Motor neuron (in vitro differentiated cells): Measurements from ENCODE around the gene CEP170B. TPM values are rescaled to one million over a fixed set of nuclear protein-coding genes. Genes with fewer than 3 reads are reported as not detected.

Experiments used
- ATAC-seq, 8 experiments: fragments of 200-7000 bp; cut with Tn5 transposase; replicated peaks in 6 of 8; 2 replicates each; pipeline ENCODE4 v1.8.0; 2021; ENCODE audit warnings: mild to moderate bottlenecking in 8 of 8, moderate library complexity in 8 of 8
- H3K27ac ChIP-seq, 2 donors: fragments of 250-450 bp; sonication (Bioruptor Pico); 2 replicates each; pipeline ENCODE4 v1.9.0; 2021; ENCODE audit warnings: antibody characterized with exemption in 2 of 2, mild to moderate bottlenecking in 2 of 2, moderate library complexity in 1 of 2
- H3K4me1 ChIP-seq, 2 donors: fragments of 250-450 bp; sonication (Bioruptor Pico); replicated peaks in 1 of 2; 2 replicates each; pipeline ENCODE4 v1.6.1; 2021; ENCODE audit warnings: antibody characterized with exemption in 2 of 2, mild to moderate bottlenecking in 2 of 2, moderate library complexity in 1 of 2
- H3K4me3 ChIP-seq, 5 donors: fragments of 250-450 bp; sonication (Bioruptor Pico); 2 replicates each; pipeline ENCODE4 v1.9.0; 2021; ENCODE audit warnings: antibody characterized with exemption in 5 of 5, mild to moderate bottlenecking in 5 of 5, moderate library complexity in 4 of 5
- WGBS, 10 experiments: fragments of 450-650 bp; shearing (Covaris generic); methylation state at CpG; one replicate each; pipeline ENCODE4 v1.0.0; 2022; 5-methylcytosine and 5-hydroxymethylcytosine counted together
- in situ Hi-C, 9 experiments: fragments of 400-800 bp; cut with MboI; loops; one replicate each; pipeline ENCODE4 v1.15.0; 2021; ENCODE audit warnings: low sequenced_read_pairs in 9 of 9, low pct_unique_long_range_greater_than_20kb in 2 of 9; ENCODE audit not compliant: unreplicated experiment in 9 of 9
- total RNA-seq, 8 experiments: library from RNA; unstranded; fragments of 300-600 nt; gene quantifications; 2 replicates each; pipeline versions ENCODE4 v1.2.3 to v1.2.4, GENCODE V29; 2022

CEP170B gene
- total RNA-seq, 8 experiments from 2014 or later = 6.3 to 18.4 (median 9.6) TPM

GRCh38 chr14:104866451-104867370 is 1.6 kb downstream of the CEP170B start:
- ATAC-seq = no peak
- peaks cover 8 to 9% of the 10 kb centered on the region in 2 donors for H3K4me1 ChIP-seq
- WGBS, 10 experiments = 60 to 100% (median 82%) methylated on average over 2 to 7 of the region's 12 CpGs; no CpG with 5 or more reads in 6 of the 10 experiments
- no peak overlapping the region for H3K27ac ChIP-seq
- H3K4me3 ChIP-seq = peak overlapping the region; percentile 50 to 92 (median 72)
- in situ Hi-C loops = no loop called here

- no peak for ATAC-seq
- Histone ChIP-seq H3K4me1 (peaks cover 8 to 9% of the 10 kb centered on the region in 2 donors), H3K4me3 (no peak overlapping the region), H3K27ac (no peak overlapping the region)
- in situ Hi-C loops = no loop called here
- WGBS, 10 experiments = 100% methylated on average over 1 of the region's 6 CpGs; no CpG with 5 or more reads in 9 of the 10 experiments
Observed at GRCh38 chr14:104867371-104868059, 2.4 kb downstream of the CEP170B start.

GRCh38 chr14:104868060-104868740 is 3.1 kb downstream of the CEP170B start:
- in situ Hi-C loops = no loop called here
- Histone ChIP-seq H3K4me3 (no peak overlapping the region), H3K27ac (no peak overlapping the region), H3K4me1 (peaks cover 9 to 12% of the 10 kb centered on the region in 2 donors)
- WGBS, 10 experiments = 80 to 100% (median 100%) methylated on average over 1 to 2 of the region's 23 CpGs; no CpG with 5 or more reads in 6 of the 10 experiments
- ATAC-seq = no peak

DNA sequence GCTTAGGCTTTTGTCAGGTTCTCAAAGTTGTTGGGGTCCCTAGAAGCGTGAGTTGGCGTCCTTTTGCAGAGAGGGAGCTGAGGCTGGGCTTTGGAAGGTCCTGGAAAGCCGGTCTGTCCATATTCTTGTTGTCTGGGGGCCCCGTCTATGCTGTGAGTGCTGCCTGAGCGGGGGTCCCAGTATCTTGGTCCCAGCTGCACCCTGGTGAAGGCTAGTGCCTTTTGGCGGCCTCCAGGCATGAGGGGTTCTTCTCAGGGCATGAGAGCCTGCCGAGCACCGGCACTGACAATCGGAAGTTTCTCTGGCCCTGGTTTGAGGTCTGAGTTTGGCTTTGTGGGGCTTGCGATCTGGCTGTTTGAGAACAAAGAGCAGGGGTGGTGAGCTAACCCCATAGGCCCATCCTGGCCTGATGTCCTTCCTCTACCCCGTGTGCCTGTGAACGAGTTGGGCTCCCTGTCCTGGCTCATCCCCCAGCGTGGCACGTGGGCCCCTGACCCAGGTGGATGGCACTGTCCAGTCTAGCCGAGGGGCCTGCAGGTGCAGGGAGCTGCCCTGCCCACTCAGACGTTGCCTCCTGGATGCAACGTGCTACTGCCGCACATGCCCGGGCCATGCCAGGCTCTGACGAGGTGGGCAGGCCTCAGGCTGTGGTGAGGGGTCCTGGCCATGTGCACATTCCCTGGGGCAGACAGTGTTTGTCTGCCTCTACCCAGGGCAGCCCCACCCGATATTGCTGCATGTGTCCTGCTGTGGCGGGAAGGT is 3.9 kb downstream of the CEP170B start:
- H3K27ac ChIP-seq = no peak overlapping the region
- 60 to 94% (median 81%) methylated on average over 1 to 10 of the region's 22 CpGs; no CpG with 5 or more reads in 4 of the 10 experiments for WGBS, 10 experiments
- peaks cover 9 to 12% of the 10 kb centered on the region in 2 donors for H3K4me1 ChIP-seq
- in situ Hi-C loops = no loop called here
- no peak overlapping the region for H3K4me3 ChIP-seq
- no peak for ATAC-seq

DNA sequence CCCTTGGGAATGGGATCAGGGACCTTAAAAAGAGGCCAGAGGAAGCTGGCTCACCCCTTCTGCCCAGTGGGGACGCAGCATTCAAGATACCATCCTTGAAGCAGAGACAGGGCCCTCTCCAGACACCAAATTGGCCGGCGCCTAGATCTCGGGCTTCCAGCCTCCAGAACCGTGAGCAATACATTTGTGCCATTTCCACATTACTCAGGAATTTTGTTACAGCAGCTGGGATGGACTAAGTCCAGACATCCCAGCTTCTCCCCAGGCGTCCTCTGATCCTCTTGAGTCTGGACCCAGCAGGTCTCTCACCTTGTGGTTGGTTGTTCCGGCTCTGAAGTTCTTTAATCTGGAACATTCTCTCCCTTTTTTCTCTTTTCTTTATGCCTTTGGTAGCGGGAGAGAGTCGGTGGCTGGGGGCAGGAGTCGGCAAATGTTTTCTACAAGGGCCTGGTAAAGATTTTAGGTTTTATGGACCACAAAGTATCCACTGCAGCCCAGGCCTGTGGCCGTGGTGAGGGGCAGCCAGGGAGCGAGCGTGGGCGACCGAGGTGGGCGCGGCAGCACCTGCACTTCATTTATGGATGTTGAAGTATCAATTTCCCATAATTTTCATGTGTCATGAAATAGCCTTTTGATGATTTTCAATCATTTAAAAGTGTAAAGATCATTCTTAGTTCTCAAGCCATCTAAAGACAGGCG is 4.8 kb downstream of the CEP170B start:
- Histone ChIP-seq H3K4me1 (peaks cover 9% of the 10 kb centered on the region in 2 donors), H3K4me3 (no peak overlapping the region), H3K27ac (no peak overlapping the region)
- WGBS, 10 experiments = 20 to 100% (median 90%) methylated on average over 1 to 13 of the region's 18 CpGs; no CpG with 5 or more reads in 1 of the 10 experiments
- no peak for ATAC-seq
- in situ Hi-C loops = no loop called here

DNA sequence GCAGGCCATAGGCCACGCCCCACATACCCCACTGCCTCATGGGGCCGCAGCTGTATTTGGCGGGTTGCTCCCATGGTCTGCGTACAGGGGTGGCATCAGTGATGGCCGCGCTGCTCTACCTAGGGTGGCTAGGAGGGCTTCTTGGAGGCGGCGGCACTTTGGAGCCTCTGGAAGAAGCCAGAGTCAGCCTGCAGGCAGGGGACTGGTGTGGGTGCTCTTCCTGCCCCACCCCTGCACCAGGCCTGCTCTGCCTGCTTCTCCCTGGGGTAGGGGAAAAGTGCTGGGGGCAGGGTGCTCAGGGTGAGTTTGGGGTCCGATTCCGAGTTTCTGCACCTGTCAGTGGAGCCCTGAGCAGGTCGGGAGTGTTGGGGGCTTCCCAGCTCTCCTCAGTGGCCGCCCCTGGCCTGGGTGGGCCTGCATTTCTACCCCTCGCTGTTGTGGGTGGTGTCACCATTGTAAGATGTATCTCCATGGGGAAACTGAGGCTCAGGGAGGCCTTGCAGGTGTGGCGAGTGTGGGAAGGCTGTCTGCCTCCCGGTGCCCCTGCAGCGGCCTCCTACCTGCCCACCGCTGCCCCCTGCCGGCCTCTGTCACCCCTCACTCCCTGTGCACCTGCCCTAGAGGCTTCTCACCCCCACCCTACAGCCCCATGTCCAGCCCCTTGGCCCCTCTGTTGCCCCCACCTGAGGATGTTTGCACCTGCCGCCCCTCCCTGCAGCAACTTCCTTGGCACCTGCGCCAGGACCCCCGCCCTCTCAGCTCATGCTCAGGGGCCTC is 5.5 kb downstream of the CEP170B start:
- Histone ChIP-seq H3K4me1 (peaks cover 9% of the 10 kb centered on the region in 2 donors), H3K4me3 (no peak overlapping the region), H3K27ac (no peak overlapping the region)
- ATAC-seq = peak in 2 of 8 experiments; percentile 22 to 30
- in situ Hi-C loops = no loop called here
- 72 to 100% (median 81%) methylated on average over 1 to 6 of the region's 21 CpGs; no CpG with 5 or more reads in 4 of the 10 experiments for WGBS, 10 experiments

DNA sequence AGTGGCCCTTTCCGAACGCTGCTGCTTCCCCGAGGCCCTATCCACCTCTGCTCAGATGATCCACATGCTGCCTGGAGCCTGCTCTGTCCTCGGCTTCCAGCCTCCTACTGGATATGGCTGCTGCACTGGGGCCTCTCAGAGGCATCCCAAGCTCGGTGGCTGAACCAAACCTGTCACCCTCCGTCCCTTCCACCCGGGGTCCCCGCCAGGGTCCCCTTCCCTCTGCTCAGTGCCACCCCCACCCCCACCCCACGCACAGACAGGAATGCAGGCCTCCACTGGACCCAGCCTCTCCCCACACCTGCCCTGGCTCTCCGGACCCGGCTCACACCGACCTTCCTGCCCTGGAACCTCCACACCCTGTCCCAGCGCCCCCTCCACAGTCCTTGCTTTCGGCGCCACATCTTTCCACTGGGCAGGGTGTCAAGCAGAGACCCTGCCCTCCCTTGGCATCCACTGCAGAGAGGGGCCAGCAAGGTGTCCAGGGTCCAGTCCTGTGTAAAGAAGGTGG is 6.1 kb downstream of the CEP170B start:
- Histone ChIP-seq H3K4me3 (no peak overlapping the region), H3K4me1 (peaks cover 5 to 9% of the 10 kb centered on the region in 2 donors), H3K27ac (no peak overlapping the region)
- ATAC-seq = no peak
- no CpG with 5 or more reads among the region's 15 CpGs for WGBS, 10 experiments
- in situ Hi-C loops = no loop called here

DNA sequence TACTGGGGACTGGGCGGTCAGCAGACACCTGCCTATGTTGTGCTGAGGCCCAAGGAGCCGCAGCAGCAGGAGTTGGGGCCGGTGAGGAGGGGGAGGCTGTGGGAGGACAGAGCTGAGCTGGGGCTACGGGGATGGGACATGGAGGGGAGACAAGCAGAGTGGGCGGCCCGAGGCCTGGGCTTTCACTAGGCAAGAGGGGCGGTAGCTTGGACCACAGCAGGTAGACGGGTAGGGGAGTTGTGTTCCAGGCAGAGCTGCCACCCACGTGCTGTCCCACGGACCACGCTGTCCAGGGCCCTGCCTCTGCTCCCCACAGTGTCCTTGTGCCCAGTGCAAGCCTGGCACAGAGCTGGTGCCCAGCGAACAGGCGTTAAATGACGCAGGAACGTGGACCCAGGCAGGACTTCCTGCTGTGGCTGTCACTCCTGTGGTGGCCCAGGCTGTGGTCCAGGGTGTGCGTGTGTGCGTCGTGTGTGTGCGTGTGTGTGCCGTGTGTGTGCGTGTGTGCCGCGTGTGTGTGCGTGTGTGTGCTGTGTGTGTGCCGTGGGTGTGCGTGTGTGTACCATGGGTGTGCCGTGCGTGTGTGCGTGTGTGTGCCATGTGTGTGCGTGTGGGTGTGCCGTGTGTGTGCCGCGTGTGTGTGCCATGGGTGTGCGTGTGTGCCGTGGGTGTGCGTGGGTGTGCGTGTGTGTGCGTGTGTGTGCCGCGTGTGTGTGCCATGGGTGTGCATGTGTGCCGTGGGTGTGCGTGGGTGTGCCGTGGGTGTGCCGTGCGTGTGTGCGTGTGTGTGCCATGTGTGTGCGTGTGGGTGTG is 6.8 kb downstream of the CEP170B start:
- Histone ChIP-seq H3K4me3 (no peak overlapping the region), H3K27ac (no peak overlapping the region), H3K4me1 (peaks cover 0 to 8% of the 10 kb centered on the region in 2 donors)
- no peak for ATAC-seq
- in situ Hi-C loops = no loop called here
- WGBS, 10 experiments = 91 to 92% methylated on average over 4 to 9 of the region's 47 CpGs; no CpG with 5 or more reads in 8 of the 10 experiments

- no peak overlapping the region for H3K4me3 ChIP-seq
- ATAC-seq = peak in 5 of 8 experiments; percentile 15 to 52 (median 29)
- peaks cover 0 to 8% of the 10 kb centered on the region in 2 donors for H3K4me1 ChIP-seq
- no peak overlapping the region for H3K27ac ChIP-seq
- in situ Hi-C loops = no loop called here
- WGBS, 10 experiments = 20 to 55% methylated on average over 3 to 8 of the region's 29 CpGs; no CpG with 5 or more reads in 8 of the 10 experiments
Observed at GRCh38 chr14:104872469-104873341, 7.6 kb downstream of the CEP170B start.
